HepG2 (cell line): ENCODE data around the gene DCDC2. TPM values are rescaled to one million over a fixed set of nuclear protein-coding genes. Genes with fewer than 3 reads are reported as not detected.

Experiments
- CCDC6 ChIP-seq: sonication (generic); formaldehyde crosslinking; IDR thresholded peaks from 2 replicates; pipeline ENCODE4 v1.8.1; 2022; ENCODE audit warnings: mild to moderate bottlenecking, missing genetic modification reagents, moderate library complexity
- CENPBD1 ChIP-seq: sonication (generic); formaldehyde crosslinking; IDR thresholded peaks from 2 replicates; pipeline ENCODE4 v1.8.0; 2022; ENCODE audit warnings: missing genetic modification reagents, low read depth, mild to moderate bottlenecking, borderline replicate concordance
- CENPX ChIP-seq: sonication (generic); formaldehyde crosslinking; IDR thresholded peaks from 2 replicates; pipeline ENCODE4 v1.9.0; 2021; ENCODE audit warnings: mild to moderate bottlenecking, missing genetic modification reagents, moderate library complexity
- FOXP1 ChIP-seq, 2 experiments: fragments of 450-650 bp in 1 of 2; IDR thresholded peaks; 2 replicates each; pipeline ENCODE4 v1.6.1; 2017 to 2018; ENCODE audit warnings: antibody characterized with exemption in 1 of 2
- GFI1 ChIP-seq: sonication (generic); formaldehyde crosslinking; IDR thresholded peaks from 2 replicates; pipeline ENCODE4 v1.5.0; 2020; ENCODE audit warnings: missing genetic modification reagents, mild to moderate bottlenecking, borderline replicate concordance
- HDAC1 ChIP-seq: sonication (generic); formaldehyde crosslinking; IDR thresholded peaks from 2 replicates; pipeline ENCODE4 v1.5.1; 2020; ENCODE audit warnings: mild to moderate bottlenecking, missing genetic modification reagents
- HNRNPL ChIP-seq: fragments of 200-400 bp; formaldehyde crosslinking; IDR thresholded peaks from 2 replicates; pipeline ENCODE4 v1.6.1; 2017; ENCODE audit warnings: mild to moderate bottlenecking, low read depth, low read length
- HNRNPLL ChIP-seq: fragments of 200-400 bp; formaldehyde crosslinking; IDR thresholded peaks from 2 replicates; pipeline ENCODE4 v1.6.1; 2017; ENCODE audit warnings: mild to moderate bottlenecking, low read depth, low read length; ENCODE audit not compliant: poor library complexity, severe bottlenecking
- KAT2B ChIP-seq: fragments of 150-350 bp; IDR thresholded peaks from 2 replicates; pipeline ENCODE4 v1.6.1; 2014; ENCODE audit warnings: low read depth, low read length, borderline replicate concordance
- KAT7 ChIP-seq: IDR thresholded peaks from 2 replicates; pipeline ENCODE4 v1.6.1; 2018; ENCODE audit warnings: borderline replicate concordance, missing compliant biosample characterization
- KLF11 ChIP-seq: IDR thresholded peaks from 2 replicates; pipeline ENCODE4 v1.6.1; 2016; ENCODE audit warnings: missing compliant biosample characterization
- MEIS2 ChIP-seq: sonication (generic); formaldehyde crosslinking; IDR thresholded peaks from 2 replicates; pipeline ENCODE4 v1.9.0; 2021; ENCODE audit warnings: mild to moderate bottlenecking, missing genetic modification reagents
- RFX1 ChIP-seq: fragments of 450-650 bp; IDR thresholded peaks from 2 replicates; pipeline ENCODE4 v1.6.1; 2017
- RORA ChIP-seq: sonication (generic); formaldehyde crosslinking; IDR thresholded peaks from 2 replicates; pipeline ENCODE4 v1.5.0; 2020; ENCODE audit warnings: mild to moderate bottlenecking, missing genetic modification reagents, moderate library complexity
- RXRB ChIP-seq: IDR thresholded peaks from 2 replicates; pipeline ENCODE4 v1.6.1; 2016; ENCODE audit warnings: borderline replicate concordance, missing genetic modification reagents, missing compliant biosample characterization
- SOX5 ChIP-seq: IDR thresholded peaks from 2 replicates; pipeline ENCODE4 v1.6.1; 2016; ENCODE audit warnings: borderline replicate concordance
- STAT6 ChIP-seq: sonication (generic); formaldehyde crosslinking; IDR thresholded peaks from 2 replicates; pipeline ENCODE4 v1.4.0; 2020; ENCODE audit warnings: missing genetic modification reagents, mild to moderate bottlenecking, borderline replicate concordance
- TBP ChIP-seq: sonication (generic); formaldehyde crosslinking; IDR thresholded peaks from 2 replicates; pipeline ENCODE4 v1.5.0; 2020; ENCODE audit warnings: missing genetic modification reagents
- XBP1 ChIP-seq: sonication (generic); formaldehyde crosslinking; IDR thresholded peaks from 2 replicates; pipeline ENCODE4 v1.5.0; 2020; ENCODE audit warnings: missing genetic modification reagents
- ZNF331 ChIP-seq: sonication (generic); formaldehyde crosslinking; IDR thresholded peaks from 2 replicates; pipeline ENCODE4 v1.4.0; 2020; ENCODE audit warnings: missing genetic modification reagents
- ZNF691 ChIP-seq: sonication (generic); formaldehyde crosslinking; IDR thresholded peaks from 2 replicates; pipeline ENCODE4 v1.4.0; 2020; ENCODE audit warnings: missing genetic modification reagents, low read depth, mild to moderate bottlenecking, borderline replicate concordance
- polyA plus RNA-seq, 8 experiments: library from polyadenylated mRNA; depleted of rRNA in 3 of 8; stranded (reverse) in 7 of 8; unstranded in 1 of 8; fragments of >200 nt; fragmentation: Illumina TruSeq in 4 of 8; extraction: Trizol in 4 of 8; gene quantifications; 2 replicates each; pipeline versions ENCODE4 v1.2.1 to v1.2.3, GENCODE V29; 2011 to 2016; ENCODE audit warnings: low read depth in 4 of 8, missing spikeins in 1 of 8, mixed read lengths in 1 of 8; ENCODE audit not compliant: insufficient read depth in 1 of 8
- total RNA-seq, 5 experiments: library from RNA; depleted of rRNA; stranded (reverse); fragments of >200 nt; fragmentation: Illumina TruSeq; extraction: Trizol; gene quantifications; 2 replicates each; pipeline ENCODE4 v1.2.3, GENCODE V29; 2016; ENCODE audit warnings: low read depth in 1 of 5
- TF ChIP-seq, protein P1 (sequence below): sonication (generic); formaldehyde crosslinking; IDR thresholded peaks from 2 replicates; pipeline ENCODE4 v1.4.0; 2020; ENCODE audit warnings: missing genetic modification reagents
- TF ChIP-seq, protein P2 (sequence below): sonication (generic); formaldehyde crosslinking; IDR thresholded peaks from 2 replicates; pipeline ENCODE4 v1.9.0; 2022; ENCODE audit warnings: missing genetic modification reagents, mild to moderate bottlenecking, borderline replicate concordance

The DCDC2 gene
- total and polyA plus RNA-seq, 2 of the 13 experiments (the other 11 are each of a cell fraction or from before 2014, with no cell fraction given) = 9.0 to 36.2 TPM

- TF ChIP-seq STAT6 (CRISPR knock-in tag) = peak; percentile 45; the same call in 1 of the 2 replicates
- peak; percentile 100 for TF ChIP-seq GFI1 (CRISPR knock-in tag)
- no peak for TF ChIP-seq ZNF691 (CRISPR knock-in tag)
- peak; percentile 97 for TF ChIP-seq SOX5 (CRISPR knock-in tag)
- no peak for TF ChIP-seq KLF11 (CRISPR knock-in tag)
- no peak for TF ChIP-seq HNRNPLL
- TF ChIP-seq CENPBD1 (CRISPR knock-in tag) = peak; percentile 89; the same call in 1 of the 2 replicates
- TF ChIP-seq, protein P1, sequence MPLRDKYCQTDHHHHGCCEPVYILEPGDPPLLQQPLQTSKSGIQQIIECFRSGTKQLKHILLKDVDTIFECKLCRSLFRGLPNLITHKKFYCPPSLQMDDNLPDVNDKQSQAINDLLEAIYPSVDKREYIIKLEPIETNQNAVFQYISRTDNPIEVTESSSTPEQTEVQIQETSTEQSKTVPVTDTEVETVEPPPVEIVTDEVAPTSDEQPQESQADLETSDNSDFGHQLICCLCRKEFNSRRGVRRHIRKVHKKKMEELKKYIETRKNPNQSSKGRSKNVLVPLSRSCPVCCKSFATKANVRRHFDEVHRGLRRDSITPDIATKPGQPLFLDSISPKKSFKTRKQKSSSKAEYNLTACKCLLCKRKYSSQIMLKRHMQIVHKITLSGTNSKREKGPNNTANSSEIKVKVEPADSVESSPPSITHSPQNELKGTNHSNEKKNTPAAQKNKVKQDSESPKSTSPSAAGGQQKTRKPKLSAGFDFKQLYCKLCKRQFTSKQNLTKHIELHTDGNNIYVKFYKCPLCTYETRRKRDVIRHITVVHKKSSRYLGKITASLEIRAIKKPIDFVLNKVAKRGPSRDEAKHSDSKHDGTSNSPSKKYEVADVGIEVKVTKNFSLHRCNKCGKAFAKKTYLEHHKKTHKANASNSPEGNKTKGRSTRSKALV (CRISPR knock-in tag) = peak; percentile 81
- peak; percentile 64 for TF ChIP-seq RFX1
- TF ChIP-seq, protein P2, sequence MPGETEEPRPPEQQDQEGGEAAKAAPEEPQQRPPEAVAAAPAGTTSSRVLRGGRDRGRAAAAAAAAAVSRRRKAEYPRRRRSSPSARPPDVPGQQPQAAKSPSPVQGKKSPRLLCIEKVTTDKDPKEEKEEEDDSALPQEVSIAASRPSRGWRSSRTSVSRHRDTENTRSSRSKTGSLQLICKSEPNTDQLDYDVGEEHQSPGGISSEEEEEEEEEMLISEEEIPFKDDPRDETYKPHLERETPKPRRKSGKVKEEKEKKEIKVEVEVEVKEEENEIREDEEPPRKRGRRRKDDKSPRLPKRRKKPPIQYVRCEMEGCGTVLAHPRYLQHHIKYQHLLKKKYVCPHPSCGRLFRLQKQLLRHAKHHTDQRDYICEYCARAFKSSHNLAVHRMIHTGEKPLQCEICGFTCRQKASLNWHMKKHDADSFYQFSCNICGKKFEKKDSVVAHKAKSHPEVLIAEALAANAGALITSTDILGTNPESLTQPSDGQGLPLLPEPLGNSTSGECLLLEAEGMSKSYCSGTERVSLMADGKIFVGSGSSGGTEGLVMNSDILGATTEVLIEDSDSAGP = no peak
- no peak for TF ChIP-seq KAT7 (CRISPR knock-in tag)
- no peak for TF ChIP-seq TBP
- peak; percentile 86 for TF ChIP-seq RXRB (CRISPR knock-in tag)
- no peak for TF ChIP-seq HNRNPL
- no peak for TF ChIP-seq XBP1 (CRISPR knock-in tag)
- TF ChIP-seq MEIS2 = 0 out of 2 replicates have a peak, but pooled peaks have one; percentile 41
- TF ChIP-seq KAT2B = no peak
- no peak for TF ChIP-seq CENPX
- peak; percentile 98 for TF ChIP-seq RORA (CRISPR knock-in tag)
- 0 out of 2 replicates have a peak, but pooled peaks have one; percentile 41 for TF ChIP-seq CCDC6 (CRISPR knock-in tag)
- 0 out of 2 replicates have a peak, but pooled peaks have one; percentile 42 for TF ChIP-seq FOXP1 (IDR thresholded peaks at IDR 0.05)
- peak; percentile 92; the same call in 1 of the 2 replicates for TF ChIP-seq FOXP1 (CRISPR knock-in tag; IDR thresholded peaks at IDR 0.05)
- peak; percentile 83 for TF ChIP-seq ZNF331 (CRISPR knock-in tag)
- peak; percentile 96 for TF ChIP-seq HDAC1
Measured at GRCh38 chr6:24330137-24330732, 27.6 kb downstream of the DCDC2 start (continued).
